Raji (cell line): ENCODE data around the gene RBM8A.
A peak's percentile ranks its signal among the peaks of the same experiment; 100 is the strongest.

ENCODE experiments used
- POLR2A ChIP-seq: IDR thresholded peaks from 2 replicates; pipeline ENCODE4 v1.6.1; 2011; ENCODE audit warnings: low read depth, low read length, control low read depth; ENCODE audit not compliant: insufficient read depth

RBM8A gene

DNA sequence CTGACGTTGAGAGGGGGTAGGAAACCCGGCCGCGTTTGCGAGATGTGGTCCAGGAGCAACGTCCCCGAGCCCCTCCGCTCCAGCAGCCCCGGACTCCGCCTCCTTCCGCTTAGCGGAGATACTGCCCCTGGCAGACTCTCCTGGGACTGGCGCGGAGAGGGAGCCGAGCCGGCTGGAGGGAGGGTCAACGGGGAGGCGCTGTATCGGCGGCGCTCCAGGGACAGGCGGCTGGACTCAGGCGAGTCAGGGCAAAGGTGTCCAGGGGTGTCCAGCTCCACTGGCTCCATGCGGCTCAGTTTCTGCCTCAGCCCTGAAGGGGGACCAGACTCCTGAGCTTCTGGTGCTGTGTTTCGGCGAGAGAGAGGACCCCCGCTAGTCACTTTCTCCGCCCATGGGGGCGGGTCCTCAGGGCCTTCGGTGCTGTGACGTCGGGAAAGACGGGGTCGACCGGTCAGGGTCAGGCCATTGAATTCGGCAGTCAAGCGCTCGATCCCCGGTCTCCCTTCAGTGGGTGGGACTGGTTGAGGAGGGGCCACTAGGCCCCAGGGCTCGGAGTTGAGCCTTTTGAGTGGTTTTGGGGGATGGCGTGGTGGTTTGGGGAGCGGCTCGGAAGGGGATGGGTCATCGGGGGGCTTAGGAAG, 33.3 kb upstream of the RBM8A start:
- TF ChIP-seq POLR2A = no peak

DNA sequence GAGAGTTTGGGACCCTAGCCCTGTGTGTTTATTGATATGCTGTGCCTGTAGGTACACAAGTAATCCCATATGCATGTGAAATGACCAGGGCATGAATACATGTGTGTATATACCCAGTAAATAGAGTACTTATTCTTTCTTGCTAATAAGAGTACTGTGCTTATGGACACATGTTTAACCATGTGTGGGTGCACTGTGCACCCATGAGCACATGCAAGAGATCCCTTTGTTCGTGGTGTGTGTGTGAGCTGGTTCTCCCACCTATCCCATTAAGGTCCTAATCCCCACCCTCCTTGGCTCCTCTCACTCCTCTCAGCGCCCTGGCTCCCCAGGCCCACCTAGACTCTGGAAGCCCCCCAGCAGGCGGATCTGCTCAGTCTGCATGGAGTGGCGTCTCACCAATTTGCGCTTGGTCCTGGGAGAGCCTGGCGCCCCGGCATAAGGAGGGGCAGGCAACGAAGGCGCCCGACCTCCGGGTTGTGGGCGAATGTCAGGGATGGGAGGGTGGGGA, 32.7 kb upstream of the RBM8A start:
- no peak for TF ChIP-seq POLR2A

DNA sequence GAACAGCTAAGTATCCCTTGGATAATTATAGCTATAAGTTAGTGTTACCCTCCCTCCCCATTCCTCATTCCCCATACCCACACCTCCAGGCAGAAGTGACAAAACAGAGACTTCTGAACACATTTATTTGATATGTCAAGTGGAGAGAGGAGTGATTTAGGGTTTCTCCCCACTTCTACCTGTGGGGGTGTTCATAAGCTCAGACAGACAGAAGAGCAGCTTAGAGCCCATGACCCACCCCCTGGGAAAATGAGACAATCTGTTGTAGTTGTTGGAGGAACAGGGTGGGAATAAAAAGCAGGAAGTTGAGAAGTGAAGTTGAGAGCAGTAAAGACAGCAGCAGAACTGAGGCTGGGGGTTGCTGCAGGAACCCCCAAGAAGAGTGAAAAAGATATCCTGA, 32.0 kb upstream of the RBM8A start:
- no peak for TF ChIP-seq POLR2A

DNA sequence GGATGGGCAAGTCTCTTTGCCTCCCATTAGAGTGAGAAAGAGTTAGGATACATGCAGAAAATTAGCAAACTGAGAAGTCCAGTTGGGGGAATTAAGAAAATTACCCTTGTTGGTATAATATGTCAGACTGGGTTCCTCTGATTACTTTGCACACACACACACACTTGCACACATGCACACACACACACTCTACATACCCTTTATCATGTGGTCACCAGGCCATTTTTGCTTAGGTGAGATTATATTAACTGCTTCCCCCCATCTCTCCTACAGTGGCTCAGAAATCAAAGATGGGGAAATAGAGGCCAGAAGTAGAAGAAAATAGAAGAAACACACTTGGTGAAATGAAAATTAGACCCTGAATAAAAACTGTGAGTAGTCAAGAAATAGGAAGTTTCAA, 31.4 kb upstream of the RBM8A start:
- no peak for TF ChIP-seq POLR2A

DNA sequence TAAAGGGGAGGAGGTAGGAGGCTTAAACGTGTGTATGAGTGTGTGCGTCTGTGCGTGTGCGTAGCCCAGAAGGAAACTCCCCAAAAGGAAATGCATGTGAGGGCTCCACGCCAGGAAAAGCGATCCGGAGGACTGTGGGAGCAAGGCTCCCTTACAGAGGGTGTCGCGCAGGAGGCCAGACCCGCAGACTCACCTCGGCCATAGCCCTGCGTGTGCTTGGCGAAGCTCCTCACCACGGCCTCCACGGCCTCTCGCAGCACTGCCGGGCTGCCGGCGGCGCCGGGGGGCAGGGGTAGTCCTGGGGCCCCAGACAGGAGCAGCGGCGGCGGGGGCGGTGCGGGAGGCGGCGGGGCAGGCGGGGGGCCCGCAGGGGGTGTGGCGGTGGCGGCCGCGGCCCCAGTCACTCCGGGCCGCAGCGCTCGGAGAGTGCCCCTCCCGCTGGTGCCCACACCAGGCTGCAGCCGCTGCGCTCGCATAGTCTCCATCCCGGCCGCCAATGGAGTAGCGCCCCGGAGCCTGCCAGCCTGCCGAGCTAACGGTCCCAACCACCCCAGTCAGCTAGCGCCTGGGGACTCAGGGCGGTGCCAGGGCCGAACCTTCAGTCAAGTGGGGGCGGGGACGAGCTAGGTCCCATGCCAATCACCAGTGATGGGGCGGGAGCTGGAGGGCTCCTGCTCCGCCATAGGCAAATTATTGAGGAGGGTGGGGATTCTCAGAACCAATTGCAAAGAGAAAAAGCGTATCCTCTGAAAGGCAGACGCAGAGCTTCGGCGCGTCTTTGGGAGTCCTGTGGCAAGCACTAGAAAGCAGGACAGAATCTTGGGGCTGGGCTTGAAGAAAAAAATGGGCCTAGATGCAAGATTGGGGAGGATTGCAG, 30.4 kb upstream of the RBM8A start, which contains the start of gene LIX1L:
LIX1L (minus strand) TSS at position 575 of the 877 bp plus-strand sequence; CDS start at position 485, 90 bp downstream.
- TF ChIP-seq POLR2A = peak; percentile 86

DNA sequence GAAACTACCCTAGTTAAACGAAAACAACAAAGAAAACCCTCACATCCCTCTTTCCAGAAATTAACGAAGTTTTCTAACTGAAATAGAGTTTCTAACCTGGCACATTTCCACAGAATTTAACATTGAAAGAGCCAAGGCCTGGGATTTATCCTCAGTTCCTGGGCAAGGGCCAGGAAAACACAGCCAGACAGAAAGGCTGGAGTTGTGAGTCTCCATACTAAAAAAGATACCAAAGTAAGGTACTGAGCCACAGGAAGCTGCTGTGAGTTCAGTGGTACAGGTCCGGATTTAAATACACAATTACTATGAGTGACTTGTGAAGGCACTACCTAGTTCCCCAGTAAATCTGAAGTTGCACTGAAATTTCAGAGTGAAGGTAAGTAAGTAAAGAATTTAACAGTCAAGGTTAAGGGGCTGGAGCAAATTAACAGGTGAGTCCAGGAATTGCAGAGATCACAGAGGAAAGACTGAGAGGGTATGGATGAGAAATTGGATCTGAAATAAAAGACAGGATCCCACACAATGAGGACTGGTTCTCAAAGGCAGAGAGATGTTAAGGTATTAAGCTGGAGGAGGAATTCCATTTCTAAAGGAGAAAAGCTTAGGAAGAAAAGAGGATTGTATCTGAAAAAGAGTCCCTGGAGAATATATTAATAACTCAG, 29.6 kb upstream of the RBM8A start:
- no peak for TF ChIP-seq POLR2A

DNA sequence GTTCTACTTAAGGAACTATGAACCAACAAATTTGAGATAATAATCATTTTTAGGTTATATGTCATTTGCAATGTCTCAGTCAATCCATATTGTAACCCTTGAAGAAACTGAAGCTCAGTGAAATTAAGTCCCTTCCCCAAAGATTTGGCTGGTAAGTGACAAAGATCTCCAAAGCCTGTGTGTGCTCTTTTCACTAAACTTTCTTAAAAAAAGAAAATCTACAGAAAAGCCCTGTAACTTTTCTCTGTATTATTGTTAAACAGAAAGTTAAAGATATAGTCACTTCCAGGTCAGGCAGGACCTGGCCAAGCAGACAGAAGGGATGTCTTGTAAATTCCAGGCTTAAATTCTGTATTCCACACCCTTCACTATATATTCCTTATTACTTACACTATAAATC, 29.1 kb upstream of the RBM8A start:
- no peak for TF ChIP-seq POLR2A

DNA sequence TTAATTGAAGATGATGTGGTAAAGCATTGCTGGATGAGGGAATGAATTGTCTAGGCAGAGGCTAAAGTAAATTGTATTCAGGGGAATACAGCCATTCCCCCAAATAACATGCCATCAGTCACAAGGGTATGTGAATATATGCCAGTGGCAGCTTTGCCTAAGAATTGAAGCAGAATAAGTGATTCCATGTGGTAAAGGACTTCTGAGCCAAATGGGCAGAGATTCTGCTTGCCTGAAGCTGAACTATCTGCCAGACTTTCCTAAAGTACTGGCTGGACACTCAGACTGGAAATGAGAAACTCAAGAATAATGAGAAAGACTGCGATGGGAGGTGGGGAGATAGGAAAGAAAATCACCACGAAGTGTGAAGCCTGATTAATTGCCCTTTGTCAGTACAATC, 28.2 kb upstream of the RBM8A start:
- no peak for TF ChIP-seq POLR2A

DNA sequence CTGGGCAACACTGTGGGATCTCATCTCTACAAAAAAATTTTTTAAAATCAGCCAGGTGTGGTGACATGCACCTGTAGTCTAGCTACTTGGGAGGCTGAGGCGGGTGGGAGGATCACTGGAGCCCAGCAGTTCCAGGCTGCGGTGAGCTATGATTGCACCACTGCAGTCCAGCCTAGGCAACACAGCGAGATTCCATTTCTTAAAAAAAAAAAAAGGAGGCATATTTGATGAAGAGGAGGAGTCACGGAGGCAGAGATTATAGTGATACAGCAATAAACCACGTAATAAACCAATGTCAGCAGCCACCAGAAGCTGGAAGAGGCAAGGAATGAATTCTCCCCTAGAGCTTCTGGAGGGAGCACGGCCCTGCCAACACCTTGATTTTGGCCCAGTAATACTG, 26.6 kb upstream of the RBM8A start:
- no peak for TF ChIP-seq POLR2A

DNA sequence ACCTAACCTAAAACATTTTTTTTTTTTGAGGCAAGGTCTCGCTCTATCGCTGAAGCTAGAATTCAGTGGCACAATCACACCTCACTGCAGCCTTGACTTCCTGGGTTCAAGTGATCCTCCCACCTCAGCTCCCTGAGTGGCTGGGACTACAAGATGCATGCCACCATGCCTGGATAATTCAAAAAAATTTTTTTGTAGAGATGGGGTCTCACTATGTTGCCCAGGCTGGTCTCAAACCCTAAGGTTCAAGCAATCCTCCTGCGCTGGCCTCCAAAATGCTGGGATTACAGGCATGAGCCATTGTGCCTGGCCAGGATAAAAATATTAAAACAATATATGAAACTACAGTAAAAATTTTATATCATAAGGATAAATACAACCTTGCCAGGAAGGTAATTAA, 25.6 kb upstream of the RBM8A start:
- no peak for TF ChIP-seq POLR2A

DNA sequence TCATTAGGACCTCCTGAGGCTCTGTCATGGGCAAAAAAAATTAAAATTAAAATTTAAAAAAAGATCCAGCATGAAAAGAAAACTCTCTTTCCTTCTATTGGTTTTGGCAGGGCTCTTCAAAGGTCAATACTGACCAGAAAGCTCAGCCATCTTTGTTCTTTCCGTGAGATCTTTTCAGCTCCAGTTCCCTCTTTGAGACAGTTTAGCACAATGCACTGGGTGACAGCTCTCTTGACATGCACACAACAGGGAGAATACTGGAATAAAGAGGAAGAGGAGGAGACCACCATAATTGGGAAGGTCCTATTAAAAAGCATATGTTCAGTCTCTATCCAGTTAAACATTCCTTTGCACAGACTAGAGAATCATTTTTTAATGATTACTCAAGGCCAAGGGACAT, 24.2 kb upstream of the RBM8A start:
- no peak for TF ChIP-seq POLR2A

DNA sequence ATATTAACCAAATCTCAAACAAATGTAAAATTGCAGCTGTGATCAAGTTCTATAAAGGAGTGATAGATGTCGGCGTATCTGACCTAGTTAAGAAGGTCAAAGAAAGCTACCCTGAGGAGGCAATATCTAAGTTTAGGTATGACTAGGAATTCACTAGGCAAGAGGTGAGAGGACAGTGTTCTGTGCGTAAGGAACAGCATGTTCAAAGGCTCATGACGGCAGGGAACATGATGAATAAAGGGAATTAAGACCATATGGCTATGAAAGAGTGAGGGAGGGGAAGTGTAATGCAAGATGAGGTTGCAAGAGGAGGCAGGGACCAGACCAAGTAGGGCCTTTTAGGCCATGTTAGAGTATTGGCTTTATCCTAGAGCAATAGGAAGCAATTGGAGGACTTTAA, 21.9 kb upstream of the RBM8A start:
- no peak for TF ChIP-seq POLR2A

DNA sequence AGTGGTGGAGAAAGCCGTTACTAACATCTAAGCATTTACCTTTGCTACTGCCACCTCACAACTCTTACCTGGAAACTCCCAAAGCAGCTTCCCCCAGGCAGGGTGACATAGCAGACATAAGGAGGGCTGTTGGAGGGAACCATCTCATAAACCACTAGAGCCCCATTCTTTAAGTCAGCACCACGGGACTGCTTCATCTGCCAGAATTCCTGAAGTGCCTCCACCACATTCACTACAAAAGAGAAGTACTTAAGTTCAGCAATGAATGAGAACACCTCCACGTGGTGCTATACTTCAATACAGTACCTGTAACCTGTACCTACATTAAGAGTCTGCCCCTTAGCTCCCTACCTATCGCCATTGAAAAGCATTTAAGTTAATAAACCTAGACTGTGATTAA, 20.3 kb upstream of the RBM8A start:
- TF ChIP-seq POLR2A = no peak

DNA sequence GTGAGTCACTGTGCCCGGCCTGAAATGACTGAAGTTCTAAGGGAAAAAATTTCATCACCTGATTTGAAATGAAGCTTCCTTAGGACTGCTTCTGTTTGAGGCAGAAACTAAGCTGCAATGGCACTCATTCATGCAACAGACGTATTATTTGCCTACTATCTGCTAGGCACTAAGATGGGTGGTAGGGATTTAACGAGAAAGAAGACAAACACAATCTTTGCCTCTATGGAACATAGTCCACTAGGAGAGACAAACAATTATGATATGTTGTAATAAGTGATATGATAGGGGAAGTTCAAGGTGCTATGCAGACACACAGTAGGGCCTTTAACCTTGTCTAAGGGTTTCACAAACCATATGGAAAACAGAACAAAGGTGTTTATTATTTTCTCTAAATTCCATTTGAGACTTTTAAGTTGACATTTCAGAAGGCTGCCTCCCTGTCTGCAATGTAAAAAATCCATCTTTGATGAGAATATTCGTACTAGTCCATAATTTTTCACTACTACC, 19.2 kb upstream of the RBM8A start:
- TF ChIP-seq POLR2A = no peak

DNA sequence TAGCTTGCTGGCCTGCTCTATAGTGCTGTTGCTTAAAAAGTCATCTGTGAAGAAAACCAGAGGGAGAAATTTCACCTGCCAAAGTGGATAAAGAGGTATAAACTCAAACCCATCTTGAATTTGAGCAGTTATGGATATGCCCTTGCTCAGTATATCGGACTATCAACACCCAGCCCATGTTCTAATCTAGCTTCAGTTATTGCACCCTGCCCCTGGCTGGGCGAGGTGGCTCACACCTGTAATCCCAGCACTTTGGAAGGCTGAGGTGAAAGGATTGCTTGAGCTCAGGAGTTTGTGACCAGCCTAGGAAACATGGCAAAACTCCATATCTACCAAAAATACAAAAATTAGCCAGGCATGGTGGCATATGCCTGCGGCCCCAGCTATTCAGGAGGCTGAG, 17.2 kb upstream of the RBM8A start:
- no peak for TF ChIP-seq POLR2A
